Left lung (tissue), 10 donors: ENCODE measurements around the gene TFF2. TPM values are rescaled to one million over a fixed set of nuclear protein-coding genes. Genes with fewer than 3 reads are reported as not detected.

Source experiments
- ATAC-seq: fragments of 200-7000 bp; cut with Tn5 transposase; one replicate; pipeline ENCODE4 v1.9.1; 2020; ENCODE audit warnings: moderate library complexity
- DNase-seq, 4 donors: peaks; one replicate each; pipeline ENCODE4 v3.0.0-alpha.2; 2013 to 2020
- H3K27ac ChIP-seq, 2 donors: fragments of 200-600 bp; sonication (generic) in 1 of 2; one replicate each; pipeline versions ENCODE4 v1.5.0 to v1.8.0; 2020 to 2021
- H3K27me3 ChIP-seq, 2 donors: fragments of 200-600 bp; sonication (generic) in 1 of 2; one replicate each; pipeline versions ENCODE4 v1.5.0 to v1.8.0; 2020 to 2021
- H3K36me3 ChIP-seq, 2 donors: fragments of 200-600 bp; sonication (generic) in 1 of 2; one replicate each; pipeline versions ENCODE4 v1.5.0 to v1.8.0; 2020 to 2021
- H3K4me1 ChIP-seq, 2 donors: fragments of 200-600 bp; one replicate each; pipeline ENCODE4 v1.8.0; 2021
- H3K4me3 ChIP-seq, 2 donors: fragments of 200-600 bp; sonication (generic) in 1 of 2; one replicate each; pipeline versions ENCODE4 v1.5.0 to v1.8.0; 2020 to 2021; ENCODE audit warnings: mild to moderate bottlenecking in 1 of 2
- H3K9me3 ChIP-seq, 2 donors: fragments of 200-600 bp; sonication (generic) in 1 of 2; one replicate each; pipeline versions ENCODE4 v1.5.0 to v1.8.0; 2020 to 2021
- CTCF ChIP-seq, 2 donors: fragments of 200-600 bp; sonication (generic) in 1 of 2; IDR thresholded peaks; one replicate each; pipeline versions ENCODE4 v1.5.0 to v1.8.0; 2021; ENCODE audit warnings: antibody characterized with exemption in 2 of 2
- intact Hi-C, 2 donors: fragments of 100-400 bp; cut with DNase I; formaldehyde crosslinking; loops; one replicate each; pipeline versions ENCODE4 v1.11.2 to v1.14.2; 2022
- polyA plus RNA-seq, 6 donors: library from polyadenylated mRNA; unstranded; fragments of 120-200 nt; gene quantifications; one replicate each; pipeline ENCODE4 v1.2.1, GENCODE V29; 2013; ENCODE audit not compliant: insufficient read length in 6 of 6
- total RNA-seq, 2 donors: library from RNA; stranded (reverse); fragmentation: NEBNext Ultra II Directional; extraction: Animal tissue kit (Norgen Biotek cat#: 25700); gene quantifications; one replicate each; pipeline ENCODE4 v1.2.1, GENCODE V29; 2021
- donor health status: DM: no; HTN: yes; CAD: no.
- donor health status: DM: no; HTN: no; CAD: no.

Gene TFF2
- total and polyA plus RNA-seq, 8 donors, result not detected

GRCh38 chr21:42347601-42348327 lies 3.0 kb downstream of the TFF2 start:
- no peak for DNase-seq
- Histone ChIP-seq H3K4me1 (no peaks in the 10 kb centered on the region), H3K27ac (no peak overlapping the region), H3K36me3 (no peaks in the 10 kb centered on the region), H3K9me3 (no peaks in the 10 kb centered on the region), H3K4me3 (no peak overlapping the region), H3K27me3 (peaks cover 0 to 7% of the 10 kb centered on the region in 2 donors)
- ATAC-seq, result no peak
- intact Hi-C loops, result no loop called here
- no peak for TF ChIP-seq CTCF (IDR thresholded peaks at IDR 0.05)

- Histone ChIP-seq H3K27me3 (peaks cover 0 to 7% of the 10 kb centered on the region in 2 donors), H3K4me1 (no peaks in the 10 kb centered on the region), H3K36me3 (no peaks in the 10 kb centered on the region), H3K9me3 (no peaks in the 10 kb centered on the region), H3K4me3 (no peak overlapping the region), H3K27ac (no peak overlapping the region)
- no peak for TF ChIP-seq CTCF (IDR thresholded peaks at IDR 0.05)
- intact Hi-C loops, result no loop called here
- no peak for DNase-seq
- no peak for ATAC-seq
These were observed 3.8 kb downstream of the TFF2 start for GRCh38 chr21:42346866-42347600.

GRCh38 chr21:42346441-42346840 lies 4.4 kb downstream of the TFF2 start:
- Histone ChIP-seq H3K9me3 (no peaks in the 10 kb centered on the region), H3K4me3 (no peak overlapping the region), H3K27me3 (peaks cover 0 to 7% of the 10 kb centered on the region in 2 donors), H3K4me1 (no peaks in the 10 kb centered on the region), H3K36me3 (no peaks in the 10 kb centered on the region), H3K27ac (no peak overlapping the region)
- DNase-seq (no peak), ATAC-seq (no peak)
- intact Hi-C loops, result no loop called here
- TF ChIP-seq CTCF (IDR thresholded peaks at IDR 0.05), result no peak

- Histone ChIP-seq H3K4me3 (no peak overlapping the region), H3K36me3 (no peaks in the 10 kb centered on the region), H3K9me3 (no peaks in the 10 kb centered on the region), H3K27me3 (peaks cover 0 to 7% of the 10 kb centered on the region in 2 donors), H3K27ac (no peak overlapping the region), H3K4me1 (no peaks in the 10 kb centered on the region)
- DNase-seq (no peak), ATAC-seq (no peak)
- TF ChIP-seq CTCF (IDR thresholded peaks at IDR 0.05), result no peak
- intact Hi-C loops, result no loop called here
These were observed 6.2 kb downstream of the TFF2 start for GRCh38 chr21:42344631-42345030.

- no peaks in the 10 kb centered on the region for H3K4me1 ChIP-seq
- DNase-seq (no peak), ATAC-seq (no peak)
- H3K27me3 ChIP-seq, result peaks cover 0 to 7% of the 10 kb centered on the region in 2 donors
- no peak overlapping the region for H3K4me3 ChIP-seq
- H3K27ac ChIP-seq, result no peak overlapping the region
- H3K9me3 ChIP-seq, result no peaks in the 10 kb centered on the region
- intact Hi-C loops, result no loop called here
- TF ChIP-seq CTCF (IDR thresholded peaks at IDR 0.05), result no peak
- H3K36me3 ChIP-seq, result no peaks in the 10 kb centered on the region
These were observed 6.8 kb downstream of the TFF2 start for GRCh38 chr21:42343963-42344510.
